ENCODE results near the gene MYCN. TPM values are rescaled to one million over a fixed set of nuclear protein-coding genes. Genes with fewer than 3 reads are reported as not detected.

MYCN gene
- total RNA-seq, 2 donors from 2014 or later, result 0.21 to 0.81 TPM

- Histone ChIP-seq H3K9me3 (no peaks in the 10 kb centered on the region), H3K4me1 (ENCODE audit: control insufficient read depth in 1 of 2, low read depth in 2 of 2) (no peaks in the 10 kb centered on the region), H3K36me3 (no peaks in the 10 kb centered on the region), H3K27me3 (replicated peaks; ENCODE audit: insufficient read depth) (no peaks in the 10 kb centered on the region), H3K27ac (no peak overlapping the region), H3K4me3 (no peak overlapping the region)
- DNase-seq (ENCODE audit: low spot score) (no peak), ATAC-seq (ENCODE audit: insufficient number of reproducible peaks, low FRiP score, low read depth) (no peak)
- TF ChIP-seq, protein P1, sequence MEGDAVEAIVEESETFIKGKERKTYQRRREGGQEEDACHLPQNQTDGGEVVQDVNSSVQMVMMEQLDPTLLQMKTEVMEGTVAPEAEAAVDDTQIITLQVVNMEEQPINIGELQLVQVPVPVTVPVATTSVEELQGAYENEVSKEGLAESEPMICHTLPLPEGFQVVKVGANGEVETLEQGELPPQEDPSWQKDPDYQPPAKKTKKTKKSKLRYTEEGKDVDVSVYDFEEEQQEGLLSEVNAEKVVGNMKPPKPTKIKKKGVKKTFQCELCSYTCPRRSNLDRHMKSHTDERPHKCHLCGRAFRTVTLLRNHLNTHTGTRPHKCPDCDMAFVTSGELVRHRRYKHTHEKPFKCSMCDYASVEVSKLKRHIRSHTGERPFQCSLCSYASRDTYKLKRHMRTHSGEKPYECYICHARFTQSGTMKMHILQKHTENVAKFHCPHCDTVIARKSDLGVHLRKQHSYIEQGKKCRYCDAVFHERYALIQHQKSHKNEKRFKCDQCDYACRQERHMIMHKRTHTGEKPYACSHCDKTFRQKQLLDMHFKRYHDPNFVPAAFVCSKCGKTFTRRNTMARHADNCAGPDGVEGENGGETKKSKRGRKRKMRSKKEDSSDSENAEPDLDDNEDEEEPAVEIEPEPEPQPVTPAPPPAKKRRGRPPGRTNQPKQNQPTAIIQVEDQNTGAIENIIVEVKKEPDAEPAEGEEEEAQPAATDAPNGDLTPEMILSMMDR (IDR thresholded peaks at IDR 0.05), result no peak
Measured at GRCh38 chr2:15973481-15974401, 33.4 kb downstream of the MYCN start.

GRCh38 chr2:15974565-15975260, 34.4 kb downstream of the MYCN start:
- H3K36me3 ChIP-seq, result no peaks in the 10 kb centered on the region
- no peak for DNase-seq (ENCODE audit: low spot score)

DNA sequence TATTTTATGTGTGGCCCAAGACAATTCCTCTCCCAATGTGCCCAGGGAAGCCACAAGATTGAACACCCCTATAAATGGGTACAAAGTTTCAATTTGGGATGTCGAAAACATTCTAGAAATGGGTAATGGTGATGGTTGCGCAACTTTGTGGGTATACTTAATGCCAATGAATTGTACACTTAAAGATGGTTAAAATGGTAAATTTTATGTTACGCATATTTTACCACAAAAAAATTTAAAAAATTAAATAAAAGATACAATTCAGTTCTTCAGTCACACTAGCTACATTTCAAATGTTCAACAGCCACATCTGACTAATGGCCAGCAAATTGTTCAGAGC, 34.9 kb downstream of the MYCN start:
- no peak for DNase-seq (ENCODE audit: low spot score)
- TF ChIP-seq, protein P1 (IDR thresholded peaks at IDR 0.05), result no peak
- H3K27ac ChIP-seq, result no peak overlapping the region
- H3K9me3 ChIP-seq, result no peaks in the 10 kb centered on the region
- no peak overlapping the region for H3K4me3 ChIP-seq
- H3K4me1 ChIP-seq (ENCODE audit: control insufficient read depth in 1 of 2, low read depth in 2 of 2), result no peaks in the 10 kb centered on the region
- no peak for ATAC-seq (ENCODE audit: insufficient number of reproducible peaks, low FRiP score, low read depth)
- no peaks in the 10 kb centered on the region for H3K27me3 ChIP-seq (replicated peaks; ENCODE audit: insufficient read depth)
- H3K36me3 ChIP-seq, result no peaks in the 10 kb centered on the region

More at GRCh38 chr2:15974565-15975260, 34.4 kb downstream of the MYCN start:
- H3K4me1 ChIP-seq (ENCODE audit: control insufficient read depth in 1 of 2, low read depth in 2 of 2), result no peaks in the 10 kb centered on the region
- H3K4me3 ChIP-seq, result no peak overlapping the region
- TF ChIP-seq, protein P1 (IDR thresholded peaks at IDR 0.05), result no peak
- H3K27ac ChIP-seq, result no peak overlapping the region
- no peak for ATAC-seq (ENCODE audit: insufficient number of reproducible peaks, low FRiP score, low read depth)
- H3K9me3 ChIP-seq, result no peaks in the 10 kb centered on the region
- no peaks in the 10 kb centered on the region for H3K27me3 ChIP-seq (replicated peaks; ENCODE audit: insufficient read depth)

DNA sequence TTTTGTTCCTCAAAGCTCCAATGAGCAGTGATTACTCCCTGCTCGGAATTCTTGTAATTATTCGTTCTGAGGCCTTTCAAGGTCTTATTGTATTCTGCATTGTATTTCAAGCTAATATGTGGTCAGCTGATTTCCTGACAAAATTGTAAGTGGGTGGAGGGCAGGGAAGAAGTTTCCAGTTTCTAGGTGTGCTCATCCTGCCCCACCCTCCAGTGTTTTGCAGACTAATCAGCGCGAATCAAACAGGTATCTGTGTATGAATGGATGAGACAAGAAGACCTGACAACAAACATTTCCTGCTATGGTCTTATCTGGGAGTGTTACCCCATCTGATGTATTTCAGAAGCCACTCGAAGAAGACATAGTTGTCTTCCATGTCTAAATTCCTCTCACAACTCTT, 35.3 kb downstream of the MYCN start:
- Histone ChIP-seq H3K27me3 (replicated peaks; ENCODE audit: insufficient read depth) (no peaks in the 10 kb centered on the region), H3K4me1 (ENCODE audit: control insufficient read depth in 1 of 2, low read depth in 2 of 2) (no peaks in the 10 kb centered on the region), H3K4me3 (no peak overlapping the region), H3K27ac (no peak overlapping the region), H3K9me3 (no peaks in the 10 kb centered on the region), H3K36me3 (no peaks in the 10 kb centered on the region)
- DNase-seq (ENCODE audit: low spot score) (no peak), ATAC-seq (ENCODE audit: insufficient number of reproducible peaks, low FRiP score, low read depth) (no peak)
- TF ChIP-seq, protein P1 (IDR thresholded peaks at IDR 0.05), result no peak

GRCh38 chr2:15976354-15976753, 36.0 kb downstream of the MYCN start:
- no peaks in the 10 kb centered on the region for H3K9me3 ChIP-seq

More at GRCh38 chr2:15976354-15976753, 36.0 kb downstream of the MYCN start:
- ATAC-seq (ENCODE audit: insufficient number of reproducible peaks, low FRiP score, low read depth) (no peak), DNase-seq (ENCODE audit: low spot score) (no peak)
- no peaks in the 10 kb centered on the region for H3K4me1 ChIP-seq (ENCODE audit: control insufficient read depth in 1 of 2, low read depth in 2 of 2)
- H3K27me3 ChIP-seq (replicated peaks; ENCODE audit: insufficient read depth), result no peaks in the 10 kb centered on the region
- TF ChIP-seq, protein P1 (IDR thresholded peaks at IDR 0.05), result no peak
- no peaks in the 10 kb centered on the region for H3K36me3 ChIP-seq
- no peak overlapping the region for H3K27ac ChIP-seq
- H3K4me3 ChIP-seq, result no peak overlapping the region
